ENCODE measurements around the gene SLC2A4RG.
A peak's percentile ranks its signal among the peaks of the same experiment; 100 is the strongest.

SLC2A4RG gene

GRCh38 chr20:63736893-63737694 lies 2.5 kb upstream of the SLC2A4RG start:
- POLR2A ChIA-PET (ENCODE audit: low non-redundant PET) = no interaction called here
- TF ChIP-seq CTCF (conservative IDR thresholded peaks at IDR 0.05; ENCODE audit: low read depth) = no peak
- CTCF ChIA-PET = interaction anchor here (0.5 to 2.0 kb wide), 9 partner anchors 9 to 216 kb away, joined by 3 to 8 read pairs (median 4); partner anchors contain the start of genes ARFRP1 and ZGPAT
- DNase-seq (ENCODE audit: low spot score) = no peak
- H3K27ac ChIP-seq = peak overlapping the region; percentile 99

- peak overlapping the region; percentile 99 for H3K27ac ChIP-seq
- POLR2A ChIA-PET (ENCODE audit: low non-redundant PET) = no interaction called here
- no peak for TF ChIP-seq CTCF (conservative IDR thresholded peaks at IDR 0.05; ENCODE audit: low read depth)
- CTCF ChIA-PET = interaction anchor here (0.6 to 2.0 kb wide), 4 partner anchors 14 to 215 kb away, joined by 4 to 8 read pairs (median 4); partner anchors contain the start of genes ARFRP1 and ZGPAT
- no peak for DNase-seq (ENCODE audit: low spot score)
Observed at GRCh38 chr20:63737695-63737944, 2.0 kb upstream of the SLC2A4RG start.

GRCh38 chr20:63737945-63738686 lies 1.5 kb upstream of the SLC2A4RG start:
- DNase-seq (ENCODE audit: low spot score) = no peak
- CTCF ChIA-PET = interaction anchor here (0.6 to 2.0 kb wide), 3 partner anchors 15 to 48 kb away, joined by 4 to 8 read pairs (median 5); partner anchors contain the start of genes ARFRP1 and ZGPAT
- POLR2A ChIA-PET (ENCODE audit: low non-redundant PET) = no interaction called here
- peak overlapping the region; percentile 99 for H3K27ac ChIP-seq
- TF ChIP-seq CTCF (conservative IDR thresholded peaks at IDR 0.05; ENCODE audit: low read depth) = no peak

GRCh38 chr20:63738687-63739129 lies 868 bp upstream of the SLC2A4RG start:
- H3K27ac ChIP-seq = peak overlapping the region; percentile 99
- no peak for DNase-seq (ENCODE audit: low spot score)
- POLR2A ChIA-PET (ENCODE audit: low non-redundant PET) = interaction anchor here (0.6 kb wide), 1 partner anchor 11 kb away, joined by 10 read pairs; no protein-coding TSS in a partner anchor
- CTCF ChIA-PET = interaction anchor here (0.9 to 2.0 kb wide), 2 partner anchors 32 to 48 kb away, joined by 4 to 8 read pairs; partner anchors contain the start of genes ARFRP1 and ZGPAT
- TF ChIP-seq CTCF (conservative IDR thresholded peaks at IDR 0.05; ENCODE audit: low read depth) = no peak

GRCh38 chr20:63740070-63740626 lies 572 bp downstream of the SLC2A4RG start:
- CTCF ChIA-PET = interaction anchor here (0.6 to 1.3 kb wide), 2 partner anchors 33 to 124 kb away, joined by 4 to 5 read pairs; partner anchors contain the start of gene ARFRP1

More at GRCh38 chr20:63740070-63740626, 572 bp downstream of the SLC2A4RG start:
- POLR2A ChIA-PET (ENCODE audit: low non-redundant PET) = interaction anchor here (1.2 kb wide), 1 partner anchor 32 kb away, joined by 6 read pairs; the partner anchor contains the start of genes ARFRP1 and ZGPAT
- no peak for TF ChIP-seq CTCF (conservative IDR thresholded peaks at IDR 0.05; ENCODE audit: low read depth)
- DNase-seq (ENCODE audit: low spot score) = peak; percentile 68
- peak overlapping the region; percentile 99 for H3K27ac ChIP-seq

All from RWPE1 (cell line).